ENCODE results near the gene SLC39A11. TPM values are rescaled to one million over a fixed set of nuclear protein-coding genes. Genes with fewer than 3 reads are reported as not detected.

Gene SLC39A11
- total and polyA plus RNA-seq, 3 donors from 2014 or later: 11.4 to 18.6 (median 18.0) TPM

DNA sequence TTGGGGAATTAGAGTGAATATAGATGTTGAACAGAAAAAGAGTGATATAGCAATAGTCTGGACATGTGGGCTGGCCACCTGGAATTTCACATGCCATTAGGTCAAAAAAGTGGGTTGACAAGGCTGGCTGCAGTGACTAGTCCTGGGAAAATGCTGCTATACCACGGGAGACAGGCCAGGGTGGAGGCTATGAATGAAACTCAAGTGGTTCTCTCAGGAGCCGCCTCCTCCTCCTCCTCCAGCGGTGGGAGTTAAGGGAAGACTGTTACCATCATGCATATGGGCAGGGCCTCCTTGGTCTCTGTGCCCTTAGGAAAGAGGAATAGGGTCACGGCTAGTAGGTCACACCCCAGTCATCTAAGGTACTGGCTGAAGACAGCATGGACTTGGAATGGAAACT is 448.0 kb downstream of the SLC39A11 start:
- no peak for TF ChIP-seq POLR2A (IDR thresholded peaks at IDR 0.05)
- TF ChIP-seq, protein P1, sequence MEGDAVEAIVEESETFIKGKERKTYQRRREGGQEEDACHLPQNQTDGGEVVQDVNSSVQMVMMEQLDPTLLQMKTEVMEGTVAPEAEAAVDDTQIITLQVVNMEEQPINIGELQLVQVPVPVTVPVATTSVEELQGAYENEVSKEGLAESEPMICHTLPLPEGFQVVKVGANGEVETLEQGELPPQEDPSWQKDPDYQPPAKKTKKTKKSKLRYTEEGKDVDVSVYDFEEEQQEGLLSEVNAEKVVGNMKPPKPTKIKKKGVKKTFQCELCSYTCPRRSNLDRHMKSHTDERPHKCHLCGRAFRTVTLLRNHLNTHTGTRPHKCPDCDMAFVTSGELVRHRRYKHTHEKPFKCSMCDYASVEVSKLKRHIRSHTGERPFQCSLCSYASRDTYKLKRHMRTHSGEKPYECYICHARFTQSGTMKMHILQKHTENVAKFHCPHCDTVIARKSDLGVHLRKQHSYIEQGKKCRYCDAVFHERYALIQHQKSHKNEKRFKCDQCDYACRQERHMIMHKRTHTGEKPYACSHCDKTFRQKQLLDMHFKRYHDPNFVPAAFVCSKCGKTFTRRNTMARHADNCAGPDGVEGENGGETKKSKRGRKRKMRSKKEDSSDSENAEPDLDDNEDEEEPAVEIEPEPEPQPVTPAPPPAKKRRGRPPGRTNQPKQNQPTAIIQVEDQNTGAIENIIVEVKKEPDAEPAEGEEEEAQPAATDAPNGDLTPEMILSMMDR (IDR thresholded peaks at IDR 0.05): no peak
- H3K4me3 ChIP-seq: no peak overlapping the region
- 87 to 89% methylated on average over 3 to 4 of the region's 4 CpGs for WGBS, 2 donors
- no peaks in the 10 kb centered on the region for H3K27me3 ChIP-seq
- intact Hi-C loops (cut with DNase I; ENCODE audit: low total_unique reads): no loop called here
- no peaks in the 10 kb centered on the region for H3K9me3 ChIP-seq
- H3K36me3 ChIP-seq (ENCODE audit: low read depth, missing control alignments): no peaks in the 10 kb centered on the region
- no peak overlapping the region for H3K27ac ChIP-seq
- DNase-seq: no peak
- H3K4me1 ChIP-seq: no peaks in the 10 kb centered on the region

GRCh38 chr17:72643575-72644216 is 448.8 kb downstream of the SLC39A11 start:
- no peaks in the 10 kb centered on the region for H3K27me3 ChIP-seq
- TF ChIP-seq, protein P1 (IDR thresholded peaks at IDR 0.05): no peak
- TF ChIP-seq POLR2A (IDR thresholded peaks at IDR 0.05): no peak
- H3K36me3 ChIP-seq (ENCODE audit: low read depth, missing control alignments): no peaks in the 10 kb centered on the region
- H3K9me3 ChIP-seq: no peaks in the 10 kb centered on the region
- no peak overlapping the region for H3K4me3 ChIP-seq
- WGBS, 2 donors: 86 to 87% methylated on average over 4 of the region's 4 CpGs
- no peak overlapping the region for H3K27ac ChIP-seq
- intact Hi-C loops (cut with DNase I; ENCODE audit: low total_unique reads): no loop called here
- H3K4me1 ChIP-seq: no peaks in the 10 kb centered on the region
- DNase-seq: no peak

GRCh38 chr17:72642720-72643119 is 449.8 kb downstream of the SLC39A11 start:
- no peak overlapping the region for H3K27ac ChIP-seq
- no peaks in the 10 kb centered on the region for H3K4me1 ChIP-seq
- TF ChIP-seq POLR2A (IDR thresholded peaks at IDR 0.05): no peak
- TF ChIP-seq, protein P1 (IDR thresholded peaks at IDR 0.05): no peak
- DNase-seq: no peak
- no peak overlapping the region for H3K4me3 ChIP-seq
- intact Hi-C loops (cut with DNase I; ENCODE audit: low total_unique reads): no loop called here
- WGBS, 2 donors: 85 to 94% methylated on average over 7 of the region's 7 CpGs
- H3K9me3 ChIP-seq: no peaks in the 10 kb centered on the region
- H3K27me3 ChIP-seq: no peaks in the 10 kb centered on the region
- H3K36me3 ChIP-seq (ENCODE audit: low read depth, missing control alignments): no peaks in the 10 kb centered on the region

DNA sequence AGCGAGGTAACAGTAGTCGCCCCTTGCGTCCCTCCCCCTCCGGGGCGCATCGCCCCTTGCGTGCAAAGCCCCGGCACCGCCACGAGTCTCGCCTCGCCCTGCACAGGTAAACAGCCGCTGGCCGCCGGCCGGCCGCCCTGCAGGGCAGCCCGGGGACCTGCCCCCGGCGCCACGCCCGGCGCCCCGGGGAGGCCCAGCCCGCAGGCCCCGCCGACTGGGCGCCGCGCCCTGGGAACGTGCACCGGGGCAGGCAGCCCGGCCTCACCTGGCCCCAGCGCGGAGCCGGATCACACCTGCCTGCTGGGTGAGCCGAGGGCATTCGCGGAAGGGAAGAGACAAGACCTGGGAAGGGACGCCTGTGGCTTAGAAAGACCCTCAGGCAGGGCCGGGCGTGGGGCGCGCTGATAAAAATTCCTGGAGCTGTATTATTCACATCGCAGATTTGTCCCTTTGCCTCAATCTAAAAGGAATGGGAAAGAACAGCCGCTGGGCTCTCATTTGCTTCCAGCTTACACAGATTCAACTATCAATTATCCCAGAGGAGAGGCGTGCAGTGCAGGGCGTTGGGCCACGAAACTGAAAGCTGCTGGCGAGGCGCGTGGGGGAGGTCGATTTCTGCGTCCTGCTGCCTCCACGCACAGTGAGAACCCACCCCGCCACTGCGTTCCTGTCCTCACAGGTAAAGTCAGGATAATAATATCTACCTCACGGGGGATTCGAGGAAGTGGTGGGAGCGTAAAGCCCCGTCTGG is 451.9 kb downstream of the SLC39A11 start:
- Histone ChIP-seq H3K9me3 (no peaks in the 10 kb centered on the region), H3K27ac (no peak overlapping the region), H3K4me1 (no peaks in the 10 kb centered on the region), H3K4me3 (no peak overlapping the region), H3K36me3 (ENCODE audit: low read depth, missing control alignments) (no peaks in the 10 kb centered on the region), H3K27me3 (no peaks in the 10 kb centered on the region)
- TF ChIP-seq, protein P1 (IDR thresholded peaks at IDR 0.05): no peak
- no peak for TF ChIP-seq POLR2A (IDR thresholded peaks at IDR 0.05)
- 23 to 40% methylated on average over 40 of the region's 61 CpGs for WGBS, 2 donors
- intact Hi-C loops (cut with DNase I; ENCODE audit: low total_unique reads): no loop called here
- no peak for DNase-seq

Measured in testis (tissue), 3 donors.